Daoy (cell line): Measurements from ENCODE around the gene ATG10. TPM values are rescaled to one million over a fixed set of nuclear protein-coding genes. Genes with fewer than 3 reads are reported as not detected.
"Not testable (repeated sequence)": the region's sequence is repeated elsewhere in the genome, so short reads cannot be mapped to it uniquely, and the experiment has no call there.

ENCODE experiments used
- DNase-seq: peaks from one replicate; pipeline ENCODE4 v3.0.0-alpha.2; 2015; ENCODE audit warnings: low read depth
- total RNA-seq: library from RNA; depleted of rRNA; stranded (reverse); fragments of >200 nt; shearing (Covaris generic); gene quantifications from 2 replicates; pipeline ENCODE4 v1.2.3, GENCODE V29; 2014

Gene ATG10
- total RNA-seq, 1 experiment from 2014 or later = 28.9 TPM

GRCh38 chr5:82129723-82130285 lies 158.0 kb downstream of the ATG10 start:
- DNase-seq = no peak

DNA sequence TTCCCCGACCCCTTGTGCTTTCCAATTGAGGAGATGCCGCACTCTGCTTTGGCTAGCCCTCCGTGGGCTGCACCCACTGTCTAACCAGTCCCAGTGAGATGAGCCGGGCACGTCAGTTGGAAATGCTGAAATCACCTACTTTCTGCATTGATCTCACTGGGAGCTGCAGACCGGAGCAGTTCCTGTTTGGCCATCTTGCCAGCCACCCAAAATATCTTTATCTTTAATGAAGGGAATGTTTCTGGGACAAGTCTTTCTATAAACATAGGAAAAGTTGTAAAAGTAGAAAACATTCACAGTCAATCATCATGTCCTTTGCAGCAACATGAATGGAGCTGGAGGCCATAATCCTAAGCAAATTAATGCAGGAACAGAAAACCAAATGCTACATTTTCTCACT lies 158.8 kb downstream of the ATG10 start:
- no peak for DNase-seq

DNA sequence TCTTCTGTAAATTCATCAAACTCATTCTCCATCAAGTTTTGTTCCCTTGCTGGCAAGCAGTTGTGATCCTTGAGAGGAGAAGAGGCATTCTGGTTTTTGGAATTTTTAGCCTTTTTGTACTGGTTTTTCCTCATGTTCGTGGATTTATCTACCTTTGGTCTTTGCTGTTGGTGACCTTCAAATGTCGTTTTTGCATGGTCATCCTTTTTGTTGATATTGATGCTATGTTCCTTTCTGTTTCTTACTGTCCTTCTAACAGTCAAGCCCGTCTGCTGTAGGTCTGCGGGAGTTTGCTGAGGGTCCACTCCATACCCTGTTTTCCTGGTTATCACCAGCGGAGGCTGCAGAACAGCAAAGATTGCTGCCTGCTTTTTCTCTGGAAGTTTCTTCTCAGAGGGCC lies 165.4 kb downstream of the ATG10 start:
- no peak for DNase-seq

DNA sequence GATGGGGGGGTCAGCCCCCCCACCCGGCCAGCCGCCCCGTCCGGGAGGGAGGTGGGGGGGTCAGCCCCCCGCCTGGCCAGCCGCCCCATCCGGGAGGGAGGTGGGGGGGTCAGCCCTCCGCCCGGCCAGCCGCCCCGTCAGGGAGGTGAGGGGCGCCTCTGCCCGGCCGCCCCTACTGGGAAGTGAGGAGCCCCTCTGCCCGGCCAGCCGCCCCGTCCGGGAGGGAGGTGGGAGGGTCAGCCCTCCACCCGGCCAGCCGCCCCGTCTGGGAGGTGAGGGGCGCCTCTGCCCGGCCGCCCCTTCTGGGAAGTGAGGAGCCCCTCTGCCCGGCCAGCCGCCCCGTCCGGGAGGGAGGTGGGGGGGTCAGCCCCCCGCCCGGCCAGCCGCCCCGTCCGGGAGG lies 168.0 kb downstream of the ATG10 start:
- not testable (repeated sequence) for DNase-seq

GRCh38 chr5:82142217-82142841 lies 170.5 kb downstream of the ATG10 start:
- no peak for DNase-seq

- DNase-seq = no peak
These were observed 171.2 kb downstream of the ATG10 start for GRCh38 chr5:82142928-82143577.

DNA sequence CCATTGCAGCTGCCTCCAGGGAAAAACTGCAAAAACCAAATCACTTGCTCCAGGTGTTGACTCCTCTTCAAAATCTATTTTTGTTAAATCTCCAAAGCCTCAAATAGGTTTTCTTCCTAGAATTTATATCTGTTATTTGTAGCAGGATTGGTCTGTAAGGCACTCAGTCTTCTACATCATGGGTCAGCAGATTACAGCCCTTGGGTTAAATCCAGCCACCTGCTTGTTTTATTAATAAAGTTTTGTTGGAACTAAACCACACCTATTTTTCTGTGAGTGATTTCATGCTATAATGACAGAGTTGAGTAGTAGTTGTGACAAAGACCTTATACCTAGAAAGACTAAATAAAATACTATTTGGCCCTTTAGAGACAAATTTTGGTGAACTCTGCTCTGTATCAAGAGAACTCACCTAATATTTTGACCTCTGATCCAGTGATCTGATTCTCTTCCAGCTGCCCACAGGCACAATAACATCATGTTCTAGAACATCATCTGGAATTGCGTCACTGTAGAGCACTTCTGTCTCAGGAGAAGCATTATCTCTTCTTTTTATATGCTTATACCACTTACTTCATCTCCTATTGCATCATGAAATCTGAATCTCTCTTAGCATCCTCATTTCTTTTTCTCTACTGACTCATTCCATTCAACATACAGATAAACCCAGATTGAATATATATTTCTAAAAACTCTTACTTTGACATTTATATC lies 176.2 kb downstream of the ATG10 start:
- DNase-seq = no peak

GRCh38 chr5:82149434-82149833 lies 177.6 kb downstream of the ATG10 start:
- DNase-seq = no peak

GRCh38 chr5:82150559-82150958 lies 178.7 kb downstream of the ATG10 start:
- no peak for DNase-seq

GRCh38 chr5:82151204-82151603 lies 179.4 kb downstream of the ATG10 start:
- no peak for DNase-seq

GRCh38 chr5:82151662-82152061 lies 179.8 kb downstream of the ATG10 start:
- DNase-seq = no peak

DNA sequence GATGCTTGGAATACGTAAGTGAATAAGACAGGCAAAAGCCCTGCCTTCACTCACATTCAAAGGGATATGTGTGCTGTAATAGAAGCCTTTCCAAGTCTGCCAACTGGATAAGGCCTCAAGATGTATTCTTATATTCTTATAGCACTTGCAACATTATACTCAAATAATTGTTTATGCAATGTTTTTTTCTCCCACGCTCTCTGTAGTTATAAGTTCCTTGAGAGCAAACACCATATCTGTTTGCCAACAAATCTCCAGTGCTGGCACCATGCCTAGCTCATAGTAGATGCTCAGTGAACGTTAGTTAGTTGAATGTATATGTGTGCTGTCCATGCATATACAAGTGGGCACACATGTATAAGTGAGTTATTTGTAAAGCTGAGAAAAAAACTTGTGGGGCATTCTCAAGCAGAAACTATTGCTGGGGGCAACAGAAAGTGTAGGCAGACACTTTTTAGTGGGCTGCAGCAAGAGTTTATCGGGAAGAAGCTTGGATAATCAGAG lies 181.2 kb downstream of the ATG10 start:
- DNase-seq = no peak

DNA sequence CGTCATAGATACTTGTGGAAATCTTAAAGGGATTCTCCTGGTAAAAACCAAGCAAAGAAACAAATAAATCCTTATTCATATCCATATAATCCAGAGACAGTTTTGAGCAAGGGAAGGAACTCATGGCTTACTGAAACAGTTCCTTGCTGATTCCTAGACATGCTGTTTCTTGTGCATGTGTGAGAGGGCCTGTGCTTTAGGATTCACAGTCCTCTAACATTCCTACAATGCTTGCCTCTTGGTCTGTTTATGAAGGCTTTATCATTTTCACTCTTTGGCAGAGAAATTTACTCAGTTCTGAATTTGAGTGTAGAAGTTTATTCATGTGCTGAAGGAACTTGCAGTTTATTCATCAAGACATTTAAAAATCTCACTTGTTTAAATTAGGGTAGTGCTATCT lies 183.0 kb downstream of the ATG10 start:
- DNase-seq = no peak

GRCh38 chr5:82155305-82155704 lies 183.5 kb downstream of the ATG10 start:
- no peak for DNase-seq

GRCh38 chr5:82156874-82157273 lies 185.1 kb downstream of the ATG10 start:
- no peak for DNase-seq

DNA sequence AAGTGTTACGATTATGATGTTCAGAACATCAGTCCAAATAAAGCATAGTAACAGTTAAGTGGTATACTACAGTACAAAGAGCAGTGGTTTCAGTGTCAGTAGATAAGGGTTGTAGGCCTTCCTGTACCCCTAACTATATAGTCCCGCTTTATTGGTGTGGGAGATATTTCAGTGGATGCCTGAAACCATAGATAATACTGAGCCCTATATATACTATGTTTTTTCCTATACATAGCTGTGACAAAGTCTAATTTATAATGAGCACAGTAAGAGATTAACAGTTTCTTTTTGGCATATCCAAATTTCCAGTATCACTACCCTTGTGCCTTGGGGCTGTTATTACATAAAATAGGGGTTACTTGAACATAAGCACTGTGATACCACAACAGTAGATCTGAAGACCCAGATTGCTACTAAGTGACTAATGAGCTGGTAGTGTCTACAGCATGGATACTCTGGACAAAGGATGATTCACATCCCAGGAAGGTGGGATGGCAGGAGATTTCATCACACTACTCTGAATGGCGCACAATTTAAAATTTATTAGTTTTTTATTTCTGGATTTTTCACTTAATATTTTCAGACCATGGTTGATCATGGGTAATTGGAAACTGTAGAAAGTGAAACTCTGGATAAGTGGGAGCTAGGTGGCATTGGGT lies 187.1 kb downstream of the ATG10 start:
- peak; percentile 71 for DNase-seq

DNA sequence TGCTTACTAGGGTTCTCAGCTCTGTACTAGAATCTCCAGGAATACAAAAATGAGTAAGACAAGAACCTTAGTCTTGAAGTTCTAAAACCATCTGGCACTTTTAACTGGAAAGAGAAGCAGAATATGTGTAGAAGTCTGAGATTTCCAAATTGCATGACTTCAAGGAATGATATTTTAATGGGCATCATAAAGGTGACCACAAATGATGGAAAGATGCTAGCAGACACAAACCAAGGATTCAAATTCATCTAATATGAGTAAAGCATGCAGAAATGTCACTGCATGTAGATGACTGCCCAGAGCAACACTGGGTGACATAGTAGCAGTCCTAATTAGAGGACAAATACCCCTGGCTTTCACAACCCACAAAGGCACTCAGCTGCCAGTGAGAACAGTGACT lies 189.1 kb downstream of the ATG10 start:
- peak; percentile 5 for DNase-seq

DNA sequence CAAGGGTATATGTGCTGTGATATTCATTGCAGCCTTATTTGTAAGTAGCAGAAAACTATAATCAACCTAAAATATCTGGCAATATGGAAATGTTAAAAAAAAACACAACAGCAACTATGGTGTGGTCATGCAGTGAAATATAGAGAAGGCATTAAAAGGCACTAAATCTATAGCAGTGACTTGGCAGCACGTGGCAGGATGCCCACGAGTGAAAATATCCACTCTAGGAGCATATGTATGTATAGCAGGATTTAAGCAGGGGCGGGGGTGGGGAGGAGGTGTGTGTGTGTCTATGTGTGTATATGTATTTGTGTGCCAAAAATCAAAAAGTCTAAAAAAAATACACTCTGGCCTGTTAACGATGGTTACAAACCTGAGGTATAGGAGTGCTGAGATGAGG lies 190.8 kb downstream of the ATG10 start:
- no peak for DNase-seq

GRCh38 chr5:82163452-82164175 lies 191.8 kb downstream of the ATG10 start:
- no peak for DNase-seq

GRCh38 chr5:82164176-82164976 lies 192.6 kb downstream of the ATG10 start:
- peak; percentile 78 for DNase-seq
